ENCODE data around the gene CMTR1. TPM values are rescaled to one million over a fixed set of nuclear protein-coding genes. Genes with fewer than 3 reads are reported as not detected.

Gene CMTR1
- total RNA-seq, 2 donors from 2014 or later, result 28.1 to 147 TPM

DNA sequence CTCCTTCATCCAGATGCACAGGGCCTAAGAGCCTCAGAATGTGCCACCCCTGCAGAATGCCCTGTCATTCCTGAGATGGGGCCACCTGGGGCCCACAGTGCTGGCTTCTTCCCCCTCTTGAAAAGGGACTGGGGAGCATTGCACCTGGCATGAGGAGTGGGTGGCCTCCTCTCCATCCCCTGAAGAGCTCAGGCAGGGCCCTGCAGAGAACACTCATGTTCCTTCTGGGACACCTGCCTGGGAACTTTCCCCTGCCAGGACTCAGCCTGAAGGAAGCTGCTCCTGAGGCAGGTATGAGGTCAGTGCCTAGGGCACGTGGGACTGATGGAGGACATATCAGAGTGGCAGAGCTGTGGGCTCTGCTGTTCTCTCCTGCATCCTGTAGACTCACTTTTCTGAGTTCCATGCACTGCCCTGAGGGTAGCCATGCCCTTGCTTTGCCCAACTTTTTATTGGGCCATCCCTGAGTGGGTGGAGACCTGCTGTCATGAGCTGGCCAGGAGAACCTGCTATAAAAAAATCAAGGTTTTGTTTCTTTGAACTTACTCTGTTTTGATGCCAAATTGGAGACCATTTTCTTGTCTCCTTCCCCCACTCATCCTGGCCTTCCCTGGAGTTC lies 47.2 kb downstream of the CMTR1 start:
- intact Hi-C loops (cut with DNase I), result loop anchor here (5.0 kb wide), 1 partner anchor 212 kb away; no protein-coding TSS in a partner anchor
- DNase-seq (ENCODE audit: low spot score), result no peak
- WGBS, result 23% methylated on average over 1 of the region's 1 CpG
- no peaks in the 10 kb centered on the region for H3K27me3 ChIP-seq (replicated peaks; ENCODE audit: insufficient read depth)
- no peak for TF ChIP-seq POLR2AphosphoS5 (IDR thresholded peaks at IDR 0.05)
- H3K9me3 ChIP-seq, result no peaks in the 10 kb centered on the region
- H3K27ac ChIP-seq, result no peak overlapping the region
- no peak overlapping the region for H3K4me3 ChIP-seq
- H3K36me3 ChIP-seq, result no peaks in the 10 kb centered on the region
- H3K4me1 ChIP-seq (replicated peaks), result peaks cover 3% of the 10 kb centered on the region

DNA sequence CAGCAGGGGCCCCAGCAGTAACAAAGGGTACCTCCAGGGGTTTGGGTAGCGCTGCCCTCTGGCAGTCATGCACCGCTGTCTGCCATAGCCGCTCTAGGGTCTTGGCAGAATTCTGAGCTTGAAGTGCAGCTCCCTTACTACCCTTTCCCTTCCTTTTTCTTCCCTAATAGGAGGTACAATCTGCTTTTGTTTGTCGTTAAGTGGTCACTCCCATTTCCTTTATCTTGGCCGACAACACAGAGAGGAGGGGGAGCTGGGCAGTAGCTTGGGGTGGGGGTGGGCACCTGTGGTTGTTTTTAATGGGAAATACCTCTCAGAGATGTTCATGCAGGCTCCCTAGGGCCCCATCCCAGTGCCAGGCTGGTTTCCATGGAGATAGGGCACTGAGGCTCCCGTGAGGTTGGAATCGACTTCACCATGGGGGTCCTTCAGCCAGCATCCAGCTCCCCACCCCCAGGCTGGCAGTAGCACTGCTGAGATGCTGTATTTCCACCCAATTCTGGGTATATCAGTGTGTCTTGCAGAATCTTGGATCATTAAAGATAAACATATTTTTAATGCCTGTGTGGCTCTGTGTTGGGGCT lies 48.0 kb downstream of the CMTR1 start:
- H3K36me3 ChIP-seq, result no peaks in the 10 kb centered on the region
- H3K4me3 ChIP-seq, result no peak overlapping the region
- H3K27ac ChIP-seq, result no peak overlapping the region
- no peak for DNase-seq (ENCODE audit: low spot score)
- WGBS, result 46% methylated on average over 7 of the region's 7 CpGs
- H3K9me3 ChIP-seq, result no peaks in the 10 kb centered on the region
- no peak for TF ChIP-seq CTCF (IDR thresholded peaks at IDR 0.05)
- no peak for TF ChIP-seq POLR2AphosphoS5 (IDR thresholded peaks at IDR 0.05)
- no peak for TF ChIP-seq POLR2A (IDR thresholded peaks at IDR 0.05)
- no peaks in the 10 kb centered on the region for H3K27me3 ChIP-seq (replicated peaks; ENCODE audit: insufficient read depth)
- intact Hi-C loops (cut with DNase I), result loop anchor here (5.0 kb wide), 1 partner anchor 211 kb away; no protein-coding TSS in a partner anchor
- H3K4me1 ChIP-seq (replicated peaks), result peaks cover 3% of the 10 kb centered on the region

GRCh38 chr6:37481711-37482605 lies 48.9 kb downstream of the CMTR1 start:
- H3K27me3 ChIP-seq (replicated peaks; ENCODE audit: insufficient read depth), result no peaks in the 10 kb centered on the region
- WGBS, result 72% methylated on average over 15 of the region's 15 CpGs
- H3K36me3 ChIP-seq, result no peaks in the 10 kb centered on the region
- TF ChIP-seq POLR2AphosphoS5 (IDR thresholded peaks at IDR 0.05) (no peak), POLR2A (IDR thresholded peaks at IDR 0.05) (no peak), CTCF (IDR thresholded peaks at IDR 0.05) (no peak)
- intact Hi-C loops (cut with DNase I), result loop anchor here (5.0 kb wide), 1 partner anchor 210 kb away; no protein-coding TSS in a partner anchor
- H3K4me1 ChIP-seq (replicated peaks), result peaks cover 3% of the 10 kb centered on the region
- H3K27ac ChIP-seq, result no peak overlapping the region
- no peak for DNase-seq (ENCODE audit: low spot score)
- no peaks in the 10 kb centered on the region for H3K9me3 ChIP-seq
- no peak overlapping the region for H3K4me3 ChIP-seq

- Histone ChIP-seq H3K4me1 (replicated peaks) (peaks cover 3% of the 10 kb centered on the region), H3K27me3 (replicated peaks; ENCODE audit: insufficient read depth) (no peaks in the 10 kb centered on the region), H3K9me3 (no peaks in the 10 kb centered on the region), H3K4me3 (no peak overlapping the region), H3K27ac (no peak overlapping the region), H3K36me3 (no peaks in the 10 kb centered on the region)
- TF ChIP-seq CTCF (IDR thresholded peaks at IDR 0.05) (no peak), POLR2AphosphoS5 (IDR thresholded peaks at IDR 0.05) (no peak), POLR2A (IDR thresholded peaks at IDR 0.05) (no peak)
- no peak for DNase-seq (ENCODE audit: low spot score)
- WGBS, result 81% methylated on average over 10 of the region's 10 CpGs
- intact Hi-C loops (cut with DNase I), result loop anchor here (5.0 kb wide), 1 partner anchor 210 kb away; no protein-coding TSS in a partner anchor
Observed at GRCh38 chr6:37482606-37483251, 49.7 kb downstream of the CMTR1 start.

Data from prostate gland (tissue), 2 donors.